Neural cell (in vitro differentiated cells): ENCODE data around the gene MAD1L1. TPM values are rescaled to one million over a fixed set of nuclear protein-coding genes. Genes with fewer than 3 reads are reported as not detected.

ENCODE experiments used
- H2AFZ ChIP-seq: fragments of 200-600, 300-800 bp; sonication (generic), shearing (Covaris generic); 2 replicates; pipeline ENCODE4 v1.6.0; 2014; ENCODE audit warnings: low read depth, mild to moderate bottlenecking, antibody characterized with exemption, low read length, moderate library complexity
- H3F3A ChIP-seq: fragments of 200-600 bp; shearing (Covaris generic); 2 replicates; pipeline ENCODE4 v1.6.1; 2016; ENCODE audit warnings: mild to moderate bottlenecking, moderate library complexity, mixed read lengths, antibody characterized with exemption, low read length; ENCODE audit not compliant: insufficient read depth, poor library complexity, severe bottlenecking
- H3K27ac ChIP-seq: fragments of 200-600, 300-800 bp; sonication (generic), shearing (Covaris generic); 2 replicates; pipeline ENCODE4 v1.5.1; 2014; ENCODE audit warnings: mild to moderate bottlenecking, low read length, moderate library complexity
- H3K27me3 ChIP-seq: fragments of 300-800, 200-600 bp; sonication (generic), shearing (Covaris generic); 2 replicates; pipeline ENCODE4 v1.6.0; 2014; ENCODE audit warnings: mild to moderate bottlenecking, low read depth, low read length, moderate library complexity; ENCODE audit not compliant: insufficient read depth
- H3K36me3 ChIP-seq: fragments of 300-800, 200-600 bp; sonication (generic), shearing (Covaris generic); 2 replicates; pipeline ENCODE4 v1.5.1; 2014; ENCODE audit warnings: mild to moderate bottlenecking, antibody characterized with exemption, low read length, moderate library complexity; ENCODE audit not compliant: insufficient read depth
- H3K4me2 ChIP-seq: fragments of 300-800, 200-600 bp; sonication (generic), shearing (Covaris generic); 2 replicates; pipeline ENCODE4 v1.6.0; 2014; ENCODE audit warnings: mild to moderate bottlenecking, low read length
- H3K4me3 ChIP-seq: fragments of 300-800, 200-600 bp; sonication (generic), shearing (Covaris generic); 2 replicates; pipeline ENCODE4 v1.5.1; 2014; ENCODE audit warnings: mild to moderate bottlenecking, low read length, moderate library complexity
- H3K79me2 ChIP-seq: fragments of 200-600 bp; shearing (Covaris generic); replicated peaks from 2 replicates; pipeline ENCODE4 v1.6.0; 2014; ENCODE audit warnings: mild to moderate bottlenecking, low read length, moderate library complexity; ENCODE audit not compliant: insufficient read depth
- H3K9ac ChIP-seq: fragments of 300-800, 200-600 bp; sonication (generic), shearing (Covaris generic); 2 replicates; pipeline ENCODE4 v1.6.1; 2016; ENCODE audit warnings: mild to moderate bottlenecking, low read length, mixed read lengths
- H3K9me2 ChIP-seq: fragments of 200-600 bp; shearing (Covaris generic); 2 replicates; pipeline ENCODE4 v1.6.1; 2016; ENCODE audit warnings: mild to moderate bottlenecking, low read length, mixed read lengths; ENCODE audit not compliant: insufficient read depth
- H3K9me3 ChIP-seq: fragments of 200-600, 300-800 bp; sonication (generic), shearing (Covaris generic); 2 replicates; pipeline ENCODE4 v1.6.1; 2016; ENCODE audit warnings: mild to moderate bottlenecking, mixed run types, low read length, moderate library complexity, mixed read lengths
- H4K20me1 ChIP-seq: fragments of 200-600 bp; shearing (Covaris generic); 2 replicates; pipeline ENCODE4 v1.6.1; 2016; ENCODE audit warnings: mild to moderate bottlenecking, mixed run types; ENCODE audit not compliant: insufficient read depth
- CTCF ChIP-seq: fragments of 450-650 bp; IDR thresholded peaks from 2 replicates; pipeline ENCODE4 v1.5.1; 2014; ENCODE audit warnings: antibody characterized with exemption, mild to moderate bottlenecking, moderate library complexity; ENCODE audit not compliant: poor library complexity, severe bottlenecking
- EP300 ChIP-seq: fragments of 450-650 bp; conservative IDR thresholded peaks from 2 replicates; pipeline ENCODE4 v1.6.1; 2014; ENCODE audit warnings: antibody characterized with exemption, mild to moderate bottlenecking, moderate library complexity; ENCODE audit not compliant: poor library complexity, severe bottlenecking
- EZH2 ChIP-seq: fragments of 200-600, 300-800 bp; shearing (Covaris generic), sonication (generic); IDR thresholded peaks from 2 replicates; pipeline ENCODE4 v1.6.1; 2014; ENCODE audit warnings: antibody characterized with exemption, low read length, borderline replicate concordance, mild to moderate bottlenecking; ENCODE audit not compliant: insufficient read depth, poor library complexity, severe bottlenecking
- MXI1 ChIP-seq: fragments of 450-650 bp; conservative IDR thresholded peaks from 2 replicates; pipeline ENCODE4 v1.6.1; 2014; ENCODE audit warnings: antibody characterized with exemption, mild to moderate bottlenecking; ENCODE audit not compliant: poor library complexity, severe bottlenecking
- POLR2AphosphoS5 ChIP-seq: IDR thresholded peaks from 2 replicates; pipeline ENCODE4 v1.6.1; 2012
- SMC3 ChIP-seq: fragments of 450-650 bp; conservative IDR thresholded peaks from 2 replicates; pipeline ENCODE4 v1.6.1; 2014; ENCODE audit warnings: antibody characterized with exemption, mild to moderate bottlenecking, moderate library complexity; ENCODE audit not compliant: poor library complexity
- TAF1 ChIP-seq: IDR thresholded peaks from 2 replicates; pipeline ENCODE4 v1.6.1; 2012; ENCODE audit warnings: low read depth
- polyA plus RNA-seq: library from polyadenylated mRNA; depleted of rRNA; stranded (reverse); fragments of >200 nt; gene quantifications from 2 replicates; pipeline ENCODE4 v1.2.3, GENCODE V29; 2014
- TF ChIP-seq, protein P1 (sequence below): IDR thresholded peaks from 2 replicates; pipeline ENCODE4 v1.6.1; 2012; ENCODE audit warnings: borderline replicate concordance

MAD1L1 gene
- polyA plus RNA-seq, 1 donor from 2014 or later = 31.4 TPM

DNA sequence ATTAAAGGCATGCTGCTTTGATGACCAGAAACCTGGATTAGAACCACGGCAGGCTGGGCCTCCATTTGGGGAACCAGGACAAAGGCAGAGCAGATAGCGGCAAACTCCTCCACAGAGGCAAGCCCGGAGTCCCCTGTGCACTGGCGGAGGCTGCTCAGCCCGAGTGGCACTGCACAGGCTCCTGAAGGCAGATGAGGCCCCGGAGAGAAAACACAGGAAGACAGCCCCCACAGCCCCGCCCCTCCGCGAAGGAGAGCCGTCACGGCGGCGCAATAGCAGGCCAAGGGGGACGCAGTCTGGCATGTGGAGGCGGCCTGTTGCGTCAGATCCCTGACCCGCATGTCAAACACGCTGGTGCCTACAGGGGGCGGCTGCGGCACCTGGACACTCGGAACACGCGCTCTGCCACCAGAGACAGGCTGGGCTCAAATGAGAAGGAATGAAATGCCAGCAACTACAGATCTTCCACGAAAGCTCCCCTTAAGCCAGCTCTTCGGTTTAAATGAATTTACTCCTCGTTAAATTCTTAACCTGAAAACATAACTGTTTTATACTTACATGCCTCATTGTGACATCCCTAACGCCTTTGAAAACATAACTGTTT is 128.5 kb downstream of the MAD1L1 start:
- TF ChIP-seq SMC3 = peak; percentile 31
- TF ChIP-seq CTCF = peak; percentile 46
- no peak for TF ChIP-seq EZH2
- no peak for TF ChIP-seq POLR2AphosphoS5
- TF ChIP-seq EP300 = no peak
- no peak for TF ChIP-seq MXI1
- TF ChIP-seq, protein P1, sequence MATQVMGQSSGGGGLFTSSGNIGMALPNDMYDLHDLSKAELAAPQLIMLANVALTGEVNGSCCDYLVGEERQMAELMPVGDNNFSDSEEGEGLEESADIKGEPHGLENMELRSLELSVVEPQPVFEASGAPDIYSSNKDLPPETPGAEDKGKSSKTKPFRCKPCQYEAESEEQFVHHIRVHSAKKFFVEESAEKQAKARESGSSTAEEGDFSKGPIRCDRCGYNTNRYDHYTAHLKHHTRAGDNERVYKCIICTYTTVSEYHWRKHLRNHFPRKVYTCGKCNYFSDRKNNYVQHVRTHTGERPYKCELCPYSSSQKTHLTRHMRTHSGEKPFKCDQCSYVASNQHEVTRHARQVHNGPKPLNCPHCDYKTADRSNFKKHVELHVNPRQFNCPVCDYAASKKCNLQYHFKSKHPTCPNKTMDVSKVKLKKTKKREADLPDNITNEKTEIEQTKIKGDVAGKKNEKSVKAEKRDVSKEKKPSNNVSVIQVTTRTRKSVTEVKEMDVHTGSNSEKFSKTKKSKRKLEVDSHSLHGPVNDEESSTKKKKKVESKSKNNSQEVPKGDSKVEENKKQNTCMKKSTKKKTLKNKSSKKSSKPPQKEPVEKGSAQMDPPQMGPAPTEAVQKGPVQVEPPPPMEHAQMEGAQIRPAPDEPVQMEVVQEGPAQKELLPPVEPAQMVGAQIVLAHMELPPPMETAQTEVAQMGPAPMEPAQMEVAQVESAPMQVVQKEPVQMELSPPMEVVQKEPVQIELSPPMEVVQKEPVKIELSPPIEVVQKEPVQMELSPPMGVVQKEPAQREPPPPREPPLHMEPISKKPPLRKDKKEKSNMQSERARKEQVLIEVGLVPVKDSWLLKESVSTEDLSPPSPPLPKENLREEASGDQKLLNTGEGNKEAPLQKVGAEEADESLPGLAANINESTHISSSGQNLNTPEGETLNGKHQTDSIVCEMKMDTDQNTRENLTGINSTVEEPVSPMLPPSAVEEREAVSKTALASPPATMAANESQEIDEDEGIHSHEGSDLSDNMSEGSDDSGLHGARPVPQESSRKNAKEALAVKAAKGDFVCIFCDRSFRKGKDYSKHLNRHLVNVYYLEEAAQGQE = no peak
- H3K4me2 ChIP-seq = no peak overlapping the region
- H2AFZ ChIP-seq = no peak overlapping the region
- H3K9me3 ChIP-seq = no peaks in the 10 kb centered on the region
- H3K9ac ChIP-seq = no peak overlapping the region
- H3K27ac ChIP-seq = no peak overlapping the region
- H3K27me3 ChIP-seq = no peaks in the 10 kb centered on the region
- H3K4me3 ChIP-seq = no peak overlapping the region
- H3K36me3 ChIP-seq = no peaks in the 10 kb centered on the region
- H3F3A ChIP-seq = no peaks in the 10 kb centered on the region
- H4K20me1 ChIP-seq = no peaks in the 10 kb centered on the region
- no peaks in the 10 kb centered on the region for H3K79me2 ChIP-seq
- no peaks in the 10 kb centered on the region for H3K9me2 ChIP-seq

GRCh38 chr7:2103071-2103898 is 129.5 kb downstream of the MAD1L1 start:
- no peak overlapping the region for H3K27ac ChIP-seq

More at GRCh38 chr7:2103071-2103898, 129.5 kb downstream of the MAD1L1 start:
- no peaks in the 10 kb centered on the region for H4K20me1 ChIP-seq
- H3K79me2 ChIP-seq = no peaks in the 10 kb centered on the region
- no peak overlapping the region for H3K4me2 ChIP-seq
- H3K4me3 ChIP-seq = no peak overlapping the region
- no peaks in the 10 kb centered on the region for H3F3A ChIP-seq
- TF ChIP-seq TAF1 (no peak), MXI1 (no peak)
- TF ChIP-seq, protein P1 = no peak
- no peaks in the 10 kb centered on the region for H3K9me2 ChIP-seq
- H2AFZ ChIP-seq = no peak overlapping the region
- H3K36me3 ChIP-seq = no peaks in the 10 kb centered on the region
- H3K9ac ChIP-seq = no peak overlapping the region
- no peaks in the 10 kb centered on the region for H3K9me3 ChIP-seq
- no peaks in the 10 kb centered on the region for H3K27me3 ChIP-seq
